HL-60 (cell line): ENCODE data around the gene RGMA.

Experiments
- CTCF ChIP-seq: IDR thresholded peaks from one replicate; pipeline ENCODE4 v1.5.1; 2011; ENCODE audit warnings: low read length, control low read depth, inconsistent platforms; ENCODE audit not compliant: insufficient read depth
- GABPA ChIP-seq: IDR thresholded peaks from 2 replicates; pipeline ENCODE4 v1.6.1; 2012; ENCODE audit warnings: low read depth
- POLR2AphosphoS5 ChIP-seq: IDR thresholded peaks from 2 replicates; pipeline ENCODE4 v1.6.1; 2012; ENCODE audit warnings: low read depth
- SPI1 ChIP-seq: IDR thresholded peaks from 2 replicates; pipeline ENCODE4 v1.6.1; 2012; ENCODE audit warnings: low read depth, mild to moderate bottlenecking, borderline replicate concordance
- TF ChIP-seq, protein P1 (sequence below): IDR thresholded peaks from 2 replicates; pipeline ENCODE4 v1.6.1; 2012; ENCODE audit warnings: low read depth; ENCODE audit not compliant: insufficient replicate concordance

DNA sequence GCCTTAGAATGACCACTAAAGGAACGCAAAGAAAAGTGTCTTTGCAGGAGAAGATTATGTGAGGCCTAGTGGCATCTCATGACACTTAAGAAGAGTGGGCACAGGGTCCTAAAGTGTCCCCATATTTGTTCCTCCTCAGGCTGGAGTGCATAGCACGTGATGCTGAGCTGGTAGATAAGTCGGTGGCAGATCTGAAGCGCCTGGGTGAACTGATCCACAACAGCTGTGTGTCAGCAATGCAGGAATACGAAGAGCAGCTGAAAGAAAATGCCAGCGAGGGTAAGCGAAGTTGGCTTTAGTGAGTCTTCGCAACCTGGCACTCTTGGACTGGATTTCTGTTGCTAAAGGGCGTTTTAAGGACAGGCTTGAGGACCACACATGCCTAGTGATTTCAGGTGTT lies 96.3 kb downstream of the RGMA start:
- TF ChIP-seq POLR2AphosphoS5: no peak
- no peak for TF ChIP-seq CTCF
- TF ChIP-seq, protein P1, sequence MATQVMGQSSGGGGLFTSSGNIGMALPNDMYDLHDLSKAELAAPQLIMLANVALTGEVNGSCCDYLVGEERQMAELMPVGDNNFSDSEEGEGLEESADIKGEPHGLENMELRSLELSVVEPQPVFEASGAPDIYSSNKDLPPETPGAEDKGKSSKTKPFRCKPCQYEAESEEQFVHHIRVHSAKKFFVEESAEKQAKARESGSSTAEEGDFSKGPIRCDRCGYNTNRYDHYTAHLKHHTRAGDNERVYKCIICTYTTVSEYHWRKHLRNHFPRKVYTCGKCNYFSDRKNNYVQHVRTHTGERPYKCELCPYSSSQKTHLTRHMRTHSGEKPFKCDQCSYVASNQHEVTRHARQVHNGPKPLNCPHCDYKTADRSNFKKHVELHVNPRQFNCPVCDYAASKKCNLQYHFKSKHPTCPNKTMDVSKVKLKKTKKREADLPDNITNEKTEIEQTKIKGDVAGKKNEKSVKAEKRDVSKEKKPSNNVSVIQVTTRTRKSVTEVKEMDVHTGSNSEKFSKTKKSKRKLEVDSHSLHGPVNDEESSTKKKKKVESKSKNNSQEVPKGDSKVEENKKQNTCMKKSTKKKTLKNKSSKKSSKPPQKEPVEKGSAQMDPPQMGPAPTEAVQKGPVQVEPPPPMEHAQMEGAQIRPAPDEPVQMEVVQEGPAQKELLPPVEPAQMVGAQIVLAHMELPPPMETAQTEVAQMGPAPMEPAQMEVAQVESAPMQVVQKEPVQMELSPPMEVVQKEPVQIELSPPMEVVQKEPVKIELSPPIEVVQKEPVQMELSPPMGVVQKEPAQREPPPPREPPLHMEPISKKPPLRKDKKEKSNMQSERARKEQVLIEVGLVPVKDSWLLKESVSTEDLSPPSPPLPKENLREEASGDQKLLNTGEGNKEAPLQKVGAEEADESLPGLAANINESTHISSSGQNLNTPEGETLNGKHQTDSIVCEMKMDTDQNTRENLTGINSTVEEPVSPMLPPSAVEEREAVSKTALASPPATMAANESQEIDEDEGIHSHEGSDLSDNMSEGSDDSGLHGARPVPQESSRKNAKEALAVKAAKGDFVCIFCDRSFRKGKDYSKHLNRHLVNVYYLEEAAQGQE: no peak
- TF ChIP-seq GABPA: no peak
- TF ChIP-seq SPI1: no peak
